Forelimb muscle (tissue), 1 donor: ENCODE data around the gene ZNF133. TPM values are rescaled to one million over a fixed set of nuclear protein-coding genes. Genes with fewer than 3 reads are reported as not detected.
"Not testable (repeated sequence)": the region's sequence is repeated elsewhere in the genome, so short reads cannot be mapped to it uniquely, and the experiment has no call there.

Source experiments
- DNase-seq: peaks from one replicate; pipeline ENCODE4 v3.0.0-alpha.2; 2013; ENCODE audit warnings: low read depth
- polyA plus RNA-seq: library from polyadenylated mRNA; unstranded; fragments of 120-200 nt; gene quantifications from one replicate; pipeline ENCODE4 v1.2.1, GENCODE V29; 2013; ENCODE audit not compliant: insufficient read length

ZNF133 gene
- 15.9 TPM for polyA plus RNA-seq

- peak; percentile 78 for DNase-seq
These were observed at the start of gene ZNF133 for GRCh38 chr20:18287915-18288748. ZNF133 (plus strand) TSS chr20:18288527; CDS start chr20:18305687, 17,160 bp downstream.

GRCh38 chr20:18240997-18241396 lies 47.3 kb upstream of the ZNF133 start:
- DNase-seq: no peak

- DNase-seq: no peak
These were observed 44.5 kb upstream of the ZNF133 start for GRCh38 chr20:18243802-18244201.

GRCh38 chr20:18248545-18248944 lies 39.8 kb upstream of the ZNF133 start:
- not testable (repeated sequence) for DNase-seq

GRCh38 chr20:18250217-18250616 lies 38.1 kb upstream of the ZNF133 start:
- DNase-seq: no peak

- no peak for DNase-seq
These were observed 35.5 kb upstream of the ZNF133 start for GRCh38 chr20:18252597-18253451.

GRCh38 chr20:18254615-18255014 lies 33.7 kb upstream of the ZNF133 start:
- DNase-seq: no peak

- DNase-seq: no peak
These were observed 32.8 kb upstream of the ZNF133 start for GRCh38 chr20:18255526-18255925.

- no peak for DNase-seq
These were observed 31.8 kb upstream of the ZNF133 start for GRCh38 chr20:18256440-18257090.

GRCh38 chr20:18258126-18258860 lies 30.0 kb upstream of the ZNF133 start:
- DNase-seq: no peak

- DNase-seq: no peak
These were observed 28.6 kb upstream of the ZNF133 start for GRCh38 chr20:18259730-18260129.

GRCh38 chr20:18263723-18264122 lies 24.6 kb upstream of the ZNF133 start:
- no peak for DNase-seq

- DNase-seq: no peak
These were observed 22.9 kb upstream of the ZNF133 start for GRCh38 chr20:18265441-18265840.

GRCh38 chr20:18266282-18266681 lies 22.0 kb upstream of the ZNF133 start:
- no peak for DNase-seq

- no peak for DNase-seq
These were observed 20.5 kb upstream of the ZNF133 start for GRCh38 chr20:18267815-18268214.

- no peak for DNase-seq
These were observed 17.2 kb upstream of the ZNF133 start for GRCh38 chr20:18271160-18271559.

GRCh38 chr20:18272451-18272850 lies 15.9 kb upstream of the ZNF133 start:
- no peak for DNase-seq

- DNase-seq: no peak
These were observed 14.6 kb upstream of the ZNF133 start for GRCh38 chr20:18273738-18274137.

GRCh38 chr20:18275960-18276359 lies 12.4 kb upstream of the ZNF133 start:
- not testable (repeated sequence) for DNase-seq

GRCh38 chr20:18276821-18277220 lies 11.5 kb upstream of the ZNF133 start:
- no peak for DNase-seq

- DNase-seq: no peak
These were observed 9.1 kb upstream of the ZNF133 start for GRCh38 chr20:18279242-18279641.
